GM10847 (cell line): Measurements from ENCODE around the gene RCC2.

Experiments
- POLR2A ChIP-seq: IDR thresholded peaks from 2 replicates; pipeline ENCODE4 v1.6.1; 2011; ENCODE audit not compliant: insufficient read length; ENCODE audit errors: extremely low read depth

Gene RCC2

DNA sequence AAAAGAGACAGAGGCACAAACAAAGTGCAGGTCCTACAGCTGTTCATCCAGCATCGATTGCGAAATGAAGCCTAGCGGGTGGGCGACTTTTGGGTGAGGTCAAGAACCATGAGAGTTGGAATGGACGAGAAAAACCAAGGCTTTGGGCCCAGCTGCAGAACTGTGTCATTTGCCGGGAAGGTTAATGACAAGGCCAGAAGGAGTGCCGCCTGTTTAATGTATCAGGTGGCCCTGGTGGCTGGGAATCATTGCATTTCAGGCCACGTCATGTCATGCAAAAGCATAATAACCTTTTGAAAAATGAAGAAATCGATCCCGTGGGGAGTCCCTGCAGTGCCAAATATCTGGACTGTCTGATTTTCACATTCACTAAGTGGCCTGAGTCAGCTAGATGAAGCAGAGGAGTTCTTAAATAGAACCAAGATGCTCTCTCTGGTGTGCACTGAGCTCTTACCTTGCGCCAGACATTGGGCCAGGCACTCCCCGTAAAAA, 8.1 kb upstream of the RCC2 start:
- no peak for TF ChIP-seq POLR2A

DNA sequence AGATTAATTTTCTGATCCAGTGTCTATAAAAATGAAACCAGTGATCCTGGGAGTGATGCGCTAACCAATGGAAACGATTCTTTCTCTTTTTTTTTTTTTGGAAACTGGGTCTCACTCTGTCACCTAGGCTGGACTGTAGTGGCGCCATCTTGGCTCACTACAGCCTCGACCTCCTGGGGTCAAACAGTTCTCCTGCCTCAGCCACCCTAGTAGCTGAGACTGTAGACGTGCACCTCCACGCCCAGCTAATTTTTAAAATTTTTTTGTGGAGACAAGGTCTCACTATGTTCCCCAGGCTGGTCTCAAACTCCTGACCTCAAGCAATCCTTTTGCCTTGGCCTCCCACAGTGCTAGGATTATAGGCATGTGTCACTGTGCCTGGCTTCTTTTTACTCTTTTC, 3.4 kb upstream of the RCC2 start:
- no peak for TF ChIP-seq POLR2A

DNA sequence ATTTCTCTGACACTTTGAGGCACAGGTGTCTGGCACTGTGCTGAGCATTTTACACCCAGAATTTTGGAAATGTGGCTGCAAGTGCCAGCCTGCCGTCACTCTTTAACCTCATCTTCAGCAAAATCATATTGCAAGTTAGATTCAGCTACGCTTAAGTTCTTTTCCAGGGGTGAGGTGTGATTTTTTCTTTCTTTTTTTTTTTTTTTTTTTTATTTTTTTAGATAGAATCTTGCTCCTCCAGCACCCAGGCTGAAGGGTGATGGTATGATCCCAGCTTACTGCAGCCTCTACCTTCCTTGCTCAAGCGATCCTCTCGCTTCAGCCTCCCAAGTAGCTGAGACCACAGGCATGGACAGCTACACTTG, 2.5 kb upstream of the RCC2 start:
- TF ChIP-seq POLR2A, result no peak

DNA sequence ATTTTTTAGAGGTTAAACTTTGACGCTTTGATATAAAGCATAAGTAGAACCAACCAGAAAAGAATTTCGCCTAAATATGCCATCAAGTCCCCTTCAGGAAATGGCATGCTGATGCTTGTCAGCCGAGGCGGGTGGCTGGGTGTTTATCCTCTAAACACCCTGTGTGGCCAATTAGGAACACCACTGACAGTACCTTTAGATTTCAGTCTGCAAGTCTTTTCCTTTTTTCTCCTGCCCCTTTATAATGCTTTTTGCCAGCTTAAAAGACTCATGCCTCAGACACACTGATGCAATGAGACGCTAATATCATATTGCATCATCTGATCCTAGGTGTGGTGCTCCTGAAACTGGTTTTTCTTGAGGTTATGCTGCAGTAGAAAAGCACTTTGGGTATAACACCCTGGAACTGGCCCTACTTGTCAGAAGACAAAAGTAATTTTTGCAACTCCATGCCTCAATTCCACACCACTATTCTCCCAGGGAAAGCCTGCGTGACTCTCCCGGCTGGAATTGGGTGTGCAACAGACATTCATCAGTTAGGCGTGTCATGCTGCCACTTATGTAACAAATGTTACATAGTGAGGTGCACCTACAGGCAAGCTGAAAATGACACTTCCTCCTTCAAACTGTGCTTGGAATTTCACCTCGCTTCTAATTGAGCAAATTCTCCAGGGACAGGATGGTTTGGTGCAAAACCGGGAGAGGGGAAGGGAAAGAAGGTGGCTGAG, 2.0 kb upstream of the RCC2 start:
- TF ChIP-seq POLR2A, result no peak

DNA sequence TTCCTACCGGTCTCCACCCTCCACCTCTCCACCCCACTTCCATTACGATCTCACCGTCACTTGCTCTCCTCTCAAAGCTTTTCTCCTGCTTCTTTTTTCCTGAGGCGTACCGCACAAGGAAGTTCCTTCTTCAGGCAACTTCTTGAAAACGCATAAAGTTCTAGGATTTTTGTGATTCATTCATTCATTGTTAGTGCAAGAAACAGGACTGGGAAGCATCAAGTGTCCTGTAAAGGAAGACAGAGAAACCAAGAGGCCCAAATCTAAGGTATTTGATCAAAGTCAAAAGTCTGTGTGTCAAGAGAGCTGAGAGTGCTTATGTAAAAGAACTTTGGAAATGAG, 1.3 kb upstream of the RCC2 start:
- TF ChIP-seq POLR2A, result no peak

DNA sequence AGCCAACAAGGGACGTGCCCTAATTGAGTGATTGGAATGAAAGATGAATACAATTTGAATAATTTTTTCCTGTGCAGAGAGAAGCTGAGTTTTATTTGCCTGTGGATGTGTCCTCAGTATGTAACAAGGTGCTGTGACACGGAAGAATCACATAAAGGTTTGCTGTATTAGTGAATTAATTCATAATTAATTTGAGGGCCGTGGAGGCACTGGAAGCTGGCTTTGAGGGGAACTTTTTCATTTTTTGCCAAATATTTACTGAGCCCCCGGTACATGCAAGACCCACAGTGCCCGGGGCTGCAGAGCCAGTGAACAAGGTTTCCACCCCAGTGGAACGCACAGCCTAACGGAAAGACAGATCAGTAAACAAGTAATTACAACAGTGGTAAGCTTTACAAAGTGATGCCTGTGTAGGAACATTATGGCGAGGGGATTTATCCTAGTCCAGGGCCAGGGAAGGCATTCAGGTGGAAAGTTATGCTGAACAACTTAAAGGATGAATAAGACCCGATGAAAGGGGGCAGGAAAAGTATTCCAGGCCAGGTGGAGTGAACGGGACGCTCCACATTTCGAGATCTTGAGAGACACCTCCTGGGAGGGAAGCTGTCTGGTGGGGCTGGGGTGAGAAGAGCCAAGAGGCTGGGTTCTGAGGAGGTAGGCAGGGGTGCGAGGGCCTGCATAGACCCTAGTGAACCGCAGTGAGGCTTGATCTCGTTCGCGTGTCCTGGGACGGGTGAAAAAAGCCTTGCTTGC, 773 bp upstream of the RCC2 start:
- no peak for TF ChIP-seq POLR2A

DNA sequence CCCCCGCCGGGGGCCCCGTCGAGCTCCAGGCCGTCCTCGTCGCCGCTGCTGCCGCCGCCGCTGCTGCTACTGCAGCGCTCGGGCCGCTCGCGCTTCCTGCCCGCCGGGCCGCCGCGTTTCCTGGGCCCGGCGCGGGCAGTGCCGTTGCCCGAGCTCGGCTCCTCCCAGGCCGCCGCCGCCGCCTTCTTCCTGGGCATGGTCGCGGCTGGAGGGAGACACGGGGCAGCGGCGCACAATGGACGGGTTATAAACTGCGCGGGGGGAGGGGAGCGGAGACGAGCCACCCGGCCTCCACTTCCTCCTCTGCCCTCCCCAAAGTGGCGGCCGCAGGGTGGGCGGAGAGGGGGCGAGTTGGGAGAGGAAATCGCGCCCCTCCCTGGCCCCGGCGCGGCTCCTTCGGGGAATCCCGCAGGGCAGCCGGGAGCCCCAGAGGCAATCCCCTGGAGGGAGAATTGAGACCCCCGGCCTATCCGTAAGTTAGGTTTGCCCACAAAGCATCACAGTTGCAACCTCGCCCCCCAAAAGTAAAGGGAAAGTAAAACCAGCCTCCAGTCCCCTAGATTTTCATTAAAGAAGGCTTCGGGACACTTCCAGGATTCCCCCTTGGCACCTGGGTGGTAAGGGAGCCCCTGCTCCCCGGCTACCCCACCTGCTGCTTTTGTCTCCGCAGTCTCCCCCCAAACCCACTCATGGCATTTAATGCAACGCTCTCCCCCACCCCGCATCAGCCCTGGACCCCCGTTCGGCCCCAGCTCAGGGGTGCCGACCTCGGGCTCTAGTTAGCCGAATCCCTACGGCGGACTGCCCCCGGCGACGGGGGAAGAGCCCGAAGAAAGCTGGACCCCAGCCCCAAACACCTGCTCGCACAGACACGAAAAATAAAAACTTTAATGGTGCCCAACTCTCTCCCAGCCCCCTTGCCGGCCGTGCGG, 893 bp downstream of the RCC2 start:
- peak; percentile 69 for TF ChIP-seq POLR2A

DNA sequence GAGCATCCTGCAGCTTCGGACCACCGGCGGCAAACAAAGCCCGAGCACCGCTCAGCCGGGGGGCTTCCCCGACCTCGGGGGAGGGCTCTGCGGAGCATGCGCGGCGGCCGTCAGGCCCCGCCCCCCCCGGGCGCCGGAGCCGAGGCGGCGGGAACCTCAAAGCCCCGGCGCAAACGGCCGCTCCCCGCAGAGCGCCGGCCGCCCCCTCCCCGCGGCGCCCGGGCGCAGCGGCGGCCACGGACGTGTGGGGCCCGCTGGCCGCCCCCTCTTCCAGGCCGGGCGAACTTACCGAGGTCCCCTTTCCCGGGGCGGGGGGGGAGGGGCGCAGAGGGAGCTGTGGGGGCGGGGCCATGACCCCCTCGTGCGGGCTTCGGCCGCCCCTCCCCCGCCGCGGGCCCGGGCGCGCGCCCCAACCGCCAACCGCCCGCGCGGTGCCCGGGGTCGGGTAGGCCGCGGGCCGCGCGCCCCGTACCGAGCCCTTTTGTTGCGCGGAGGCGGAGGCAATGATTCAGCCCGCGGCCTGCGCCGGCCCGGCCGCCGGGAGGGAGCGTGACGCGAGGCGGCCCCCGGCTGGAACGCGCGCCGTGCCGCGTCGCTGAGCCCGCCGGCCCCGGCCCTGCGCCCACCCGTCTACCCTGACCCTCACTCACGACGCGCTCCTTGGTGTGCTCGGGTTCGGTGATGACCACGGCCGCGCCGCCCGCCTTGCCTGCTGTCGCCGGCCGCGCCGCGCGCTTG, 1.7 kb downstream of the RCC2 start:
- TF ChIP-seq POLR2A, result peak; percentile 38

DNA sequence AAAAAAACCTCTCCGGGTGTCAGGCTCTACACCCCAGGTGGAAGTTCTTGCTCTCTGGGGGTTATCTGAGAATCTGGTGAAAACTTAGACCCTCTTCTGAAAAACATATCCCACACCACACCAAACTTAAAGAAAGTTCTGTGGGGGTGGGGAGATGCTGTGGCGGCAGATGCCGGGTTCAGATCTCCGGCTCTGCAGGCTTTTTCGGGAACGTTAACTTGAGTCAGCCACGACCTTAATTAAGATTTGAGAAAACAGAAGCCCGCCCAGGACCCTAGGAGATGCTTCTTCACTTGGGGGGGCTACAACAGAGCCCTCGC, 2.3 kb downstream of the RCC2 start:
- TF ChIP-seq POLR2A, result no peak

DNA sequence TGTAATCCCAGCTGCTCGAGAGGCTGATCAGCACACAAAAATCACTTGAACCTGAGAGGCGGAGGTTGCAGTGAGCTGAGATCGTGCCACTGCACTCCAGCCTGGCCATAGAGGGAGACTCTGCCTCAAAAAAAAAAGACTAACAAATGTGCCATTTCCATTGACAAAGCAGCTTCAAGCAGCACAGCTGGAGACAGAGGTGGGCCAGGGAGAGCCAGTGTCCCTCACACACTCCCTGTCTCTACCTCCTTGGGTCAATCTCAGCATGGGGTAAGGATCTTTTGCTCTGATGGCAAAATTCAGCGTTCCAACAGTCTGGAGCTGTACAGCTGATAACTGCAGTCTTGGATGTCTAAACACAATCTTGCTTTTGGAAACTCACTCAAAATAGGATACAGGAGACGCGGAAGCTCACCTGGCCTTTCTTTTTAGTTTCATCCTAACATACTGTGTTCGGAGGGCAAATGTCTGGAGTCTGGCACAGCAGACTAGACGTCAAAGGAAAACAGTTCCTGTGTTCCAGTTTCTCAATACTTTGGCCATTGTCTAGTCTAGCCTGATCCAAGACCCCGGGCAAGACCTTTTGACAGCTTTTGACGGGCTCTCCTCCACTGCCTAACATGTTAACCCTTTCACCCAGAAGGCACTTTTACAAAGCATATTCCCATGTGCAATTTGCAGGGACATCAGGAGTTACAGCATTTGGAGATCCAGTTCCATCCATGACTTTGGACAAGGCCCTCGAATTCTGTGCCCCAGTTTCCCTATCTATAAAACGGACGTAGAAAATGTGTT, 2.9 kb downstream of the RCC2 start:
- TF ChIP-seq POLR2A, result no peak

DNA sequence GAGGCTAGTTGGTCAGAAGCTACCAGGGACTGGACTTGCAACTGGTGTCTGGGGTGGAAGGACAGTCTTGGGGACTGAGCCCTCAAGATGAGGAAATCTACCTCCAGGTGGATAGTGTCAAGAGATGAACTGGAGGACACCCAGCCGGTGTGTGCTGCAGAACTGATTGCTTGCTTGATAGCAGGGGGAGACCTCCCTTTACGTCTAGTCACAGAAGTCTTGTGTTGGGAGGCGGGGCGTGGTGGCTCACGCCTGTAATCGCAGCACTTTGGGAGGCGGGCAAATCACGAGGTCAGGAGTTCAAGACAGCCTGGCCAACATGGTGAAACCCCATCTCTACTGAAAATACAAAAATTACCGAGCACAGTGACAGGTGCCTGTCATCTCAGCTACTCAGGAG, 4.9 kb downstream of the RCC2 start:
- no peak for TF ChIP-seq POLR2A

DNA sequence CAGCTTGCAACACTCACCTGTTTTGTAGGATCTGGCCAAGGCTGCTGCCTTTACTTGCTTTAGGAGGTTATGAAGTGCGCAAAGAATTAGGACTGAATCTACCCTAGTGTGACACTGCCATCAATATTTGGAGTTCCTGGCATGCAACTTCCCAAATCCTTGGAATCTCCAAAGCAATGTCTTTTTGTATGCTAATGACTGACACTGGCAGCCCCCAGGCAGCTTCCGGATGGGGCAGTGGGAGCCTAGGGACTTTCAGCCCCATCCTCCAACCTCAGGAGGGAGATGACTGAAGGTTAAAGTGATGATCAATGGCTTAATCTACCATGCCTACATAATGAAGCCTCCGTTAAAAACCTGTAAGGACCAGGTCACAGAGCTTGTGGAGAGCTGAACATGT, 5.5 kb downstream of the RCC2 start:
- no peak for TF ChIP-seq POLR2A

DNA sequence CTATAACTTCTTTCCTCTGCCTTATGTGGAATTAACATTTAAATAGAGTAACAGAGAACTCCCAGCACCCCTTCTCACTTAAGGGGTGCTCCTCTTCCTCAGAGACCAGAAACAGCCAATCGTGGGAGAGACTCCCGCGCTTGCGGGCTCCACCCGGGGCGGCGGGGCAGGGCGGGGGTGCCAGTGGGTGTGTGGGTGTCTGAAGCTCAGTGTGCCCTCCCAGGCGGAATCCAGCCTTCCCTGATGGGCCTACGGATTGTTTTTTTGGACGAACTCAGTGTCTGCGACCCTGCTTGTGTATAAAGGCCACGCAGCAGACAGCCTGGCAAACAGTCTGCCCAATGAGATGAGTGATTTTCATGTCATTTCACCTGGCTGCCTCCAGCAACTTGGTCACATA, 6.2 kb downstream of the RCC2 start:
- no peak for TF ChIP-seq POLR2A

DNA sequence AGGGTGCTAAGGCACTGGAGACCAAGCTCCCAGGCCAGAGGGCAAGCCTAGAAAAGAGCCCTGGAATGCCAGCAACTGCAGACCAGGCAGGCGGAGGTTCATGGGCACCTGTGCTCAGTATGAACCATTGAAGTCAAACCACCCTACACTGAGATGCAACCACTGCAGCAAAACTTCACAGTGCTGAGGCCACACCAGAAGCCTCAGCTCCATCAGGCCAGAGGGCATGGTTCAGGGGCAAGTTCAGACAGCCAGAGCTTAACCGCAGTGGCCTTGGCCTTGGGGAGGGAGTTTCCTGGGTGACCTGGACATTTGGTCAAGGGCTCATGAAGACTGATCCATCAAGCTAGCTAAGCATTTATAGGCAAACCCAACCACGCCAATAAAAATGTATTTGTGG, 7.1 kb downstream of the RCC2 start:
- TF ChIP-seq POLR2A, result no peak
